ENCODE measurements around the gene CRISP3. TPM values are rescaled to one million over a fixed set of nuclear protein-coding genes. Genes with fewer than 3 reads are reported as not detected.

The CRISP3 gene
- total and polyA plus RNA-seq, 9 of the 15 experiments (the other 6 are each of a cell fraction or from before 2014, with no cell fraction given) = 0.21 to 2.0 (median 0.58) TPM

GRCh38 chr6:49730251-49730650 is 13.9 kb downstream of the CRISP3 start:
- no peaks in the 10 kb centered on the region; the same call in 2 of the 3 replicates for H3K36me3 ChIP-seq (ENCODE audit: control insufficient read depth, insufficient read depth, low read length)
- ChIA-PET CTCF (ENCODE audit: low intra/inter-chr PET ratio) (no interaction called here), POLR2A (no interaction called here)
- no peak overlapping the region for H2AFZ ChIP-seq (ENCODE audit: low read depth, low read length)
- H3K79me2 ChIP-seq (ENCODE audit: control insufficient read depth, insufficient read depth, low read length) = no peaks in the 10 kb centered on the region
- H3K4me3 ChIP-seq = no peak overlapping the region
- H3K4me2 ChIP-seq (ENCODE audit: insufficient read depth, low read length) = no peak overlapping the region
- no peak for FAIRE-seq
- in situ Hi-C loops (cut with MboI) = no loop called here
- H3K27me3 ChIP-seq (ENCODE audit: control insufficient read depth in 2 of 2, insufficient read depth in 2 of 2, low read length in 2 of 2) = no peaks in the 10 kb centered on the region
- intact Hi-C loops (cut with micrococcal nuclease) = loop anchor here (5.0 kb wide), 1 partner anchor 117 kb away; no protein-coding TSS in a partner anchor
- H3K9me1 ChIP-seq (ENCODE audit: control insufficient read depth, insufficient read depth, low read length) = no peaks in the 10 kb centered on the region
- no peak for DNase-seq (ENCODE audit: extremely low read depth in 1 of 4, low spot score in 3 of 4)
- H4K20me1 ChIP-seq (replicated peaks; ENCODE audit: control insufficient read depth, insufficient read depth, low read length) = no peaks in the 10 kb centered on the region
- H3K27ac ChIP-seq (ENCODE audit: extremely low read depth, low read depth, low read length) = no peak overlapping the region
- 0 out of 3 replicates have a peak, but pooled peaks have one; percentile 31 for ATAC-seq
- no peaks in the 10 kb centered on the region for H3K9me3 ChIP-seq (replicated peaks; ENCODE audit: control insufficient read depth, insufficient read depth, low read depth, low read length)
- H3K4me1 ChIP-seq (replicated peaks in 1 of 2; ENCODE audit: control insufficient read depth in 2 of 2, insufficient read depth in 2 of 2, low read length in 2 of 2) = peaks cover 4 to 28% of the 10 kb centered on the region in 2 experiments; a peak in 3 of 5 replicates
- BruUV-seq (replicated peaks) = no TSS peak
- TF ChIP-seq KAT8 (IDR thresholded peaks at IDR 0.05; ENCODE audit: low read depth) (no peak), ZBTB17 (CRISPR knock-in tag; IDR thresholded peaks at IDR 0.05) (no peak), FOXM1 (IDR thresholded peaks at IDR 0.05; ENCODE audit: low read depth) (no peak), FOXM1 (CRISPR knock-in tag; IDR thresholded peaks at IDR 0.05; ENCODE audit: low read depth) (no peak), TAF15 (IDR thresholded peaks at IDR 0.05; ENCODE audit: low read depth, low read length) (no peak), ZBTB5 (IDR thresholded peaks at IDR 0.05) (no peak), SMARCA5 (IDR thresholded peaks at IDR 0.05) (no peak), POLR2AphosphoS5 (IDR thresholded peaks at IDR 0.05; ENCODE audit: control insufficient read depth, insufficient read depth, low read depth, low read length) (no peak)
- H3K9ac ChIP-seq (ENCODE audit: insufficient read depth in 1 of 2, low read depth in 2 of 2, low read length in 2 of 2) = no peak overlapping the region

All from K562 (cell line).